Mucosa of descending colon (tissue), 3 donors: Measurements from ENCODE around the gene BORCS6. TPM values are rescaled to one million over a fixed set of nuclear protein-coding genes. Genes with fewer than 3 reads are reported as not detected.

ENCODE experiments used
- ATAC-seq: fragments of 200-7000 bp; cut with Tn5 transposase; one replicate; pipeline ENCODE4 v1.9.1; 2020; ENCODE audit warnings: mild to moderate bottlenecking, moderate library complexity
- DNase-seq, 3 donors: peaks; one replicate each; pipeline ENCODE4 v3.0.0-alpha.2; 2020
- H3K36me3 ChIP-seq: fragments of 200-600 bp; one replicate; pipeline ENCODE4 v1.8.0; 2021; ENCODE audit warnings: low read depth, mild to moderate bottlenecking
- H3K4me1 ChIP-seq: fragments of 200-600 bp; one replicate; pipeline ENCODE4 v1.8.0; 2021; ENCODE audit warnings: low read depth, mild to moderate bottlenecking
- H3K4me3 ChIP-seq: fragments of 200-600 bp; one replicate; pipeline ENCODE4 v1.8.0; 2021; ENCODE audit warnings: mild to moderate bottlenecking
- H3K9me3 ChIP-seq: fragments of 200-600 bp; one replicate; pipeline ENCODE4 v1.8.0; 2021; ENCODE audit warnings: mild to moderate bottlenecking
- intact Hi-C, 2 donors: fragments of 100-400 bp; cut with DNase I in 1 of 2; cut with micrococcal nuclease in 1 of 2; formaldehyde crosslinking; loops; one replicate each; pipeline versions ENCODE4 v1.11.0 to v1.11.1; 2022; cut with DNase I, micrococcal nuclease
- total RNA-seq, 3 donors: library from RNA; stranded (reverse); fragmentation: NEBNext Ultra II Directional in 2 of 3; extraction: Animal tissue kit (Norgen Biotek cat#: 25700) in 2 of 3; gene quantifications; one replicate each; pipeline versions ENCODE4 v1.2.1 to v1.2.4, GENCODE V29; 2021 to 2023
- TF ChIP-seq, protein P1 (sequence below): fragments of 200-600 bp; IDR thresholded peaks from one replicate; pipeline ENCODE4 v1.8.0; 2022; ENCODE audit warnings: antibody characterized with exemption, mild to moderate bottlenecking
- donor health status: DM: no; HTN: no; CAD: no; lungs with moderate emphysema.
- donor health status: DM: no; HTN: no; CAD: no.
- donor health status: DM: no; HTN: yes; CAD: no.

The BORCS6 gene
- total RNA-seq, 3 donors from 2014 or later: 10.5 to 11.4 (median 11.0) TPM

DNA sequence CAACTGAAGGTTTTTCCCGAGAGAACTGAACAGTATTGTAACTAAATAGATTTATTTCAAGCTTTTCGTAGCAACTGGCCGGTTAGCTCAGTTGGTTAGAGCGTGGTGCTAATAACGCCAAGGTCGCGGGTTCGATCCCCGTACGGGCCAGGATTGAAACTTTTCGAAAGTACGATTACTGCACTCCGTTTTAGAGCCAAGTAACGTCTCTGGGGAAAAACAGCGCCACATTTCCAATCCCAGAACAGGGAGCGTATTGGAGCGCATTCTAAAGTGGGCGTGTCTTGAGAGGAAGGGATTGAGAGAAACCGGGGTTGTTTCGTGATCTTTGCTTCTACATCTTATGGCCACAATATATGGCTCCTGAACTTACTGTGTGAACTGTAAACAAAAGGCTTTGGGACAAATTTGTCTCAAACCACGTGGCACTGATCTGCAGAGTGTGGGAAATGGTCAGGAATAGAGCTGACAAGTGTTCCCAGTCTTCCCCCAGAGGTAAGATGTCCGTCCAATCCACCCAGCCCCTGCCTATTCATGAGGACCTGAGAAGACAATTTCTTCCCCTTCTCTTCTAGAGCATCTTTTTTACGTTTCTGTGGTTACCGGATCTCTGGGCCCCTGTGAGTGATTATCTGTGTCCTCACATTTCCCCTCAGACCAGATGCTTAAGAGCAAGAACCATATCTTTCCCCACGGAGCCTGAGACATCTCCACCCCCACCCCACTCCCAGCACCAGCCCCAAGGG is 2.3 kb downstream of the BORCS6 start:
- Histone ChIP-seq H3K9me3 (no peaks in the 10 kb centered on the region), H3K4me1 (peaks cover 44% of the 10 kb centered on the region), H3K36me3 (peaks cover 10% of the 10 kb centered on the region), H3K4me3 (no peak overlapping the region)
- intact Hi-C loops: loop anchor here in 1 of 2 donors (2.0 kb wide), 1 partner anchor 35 kb away; no protein-coding TSS in a partner anchor
- TF ChIP-seq, protein P1, sequence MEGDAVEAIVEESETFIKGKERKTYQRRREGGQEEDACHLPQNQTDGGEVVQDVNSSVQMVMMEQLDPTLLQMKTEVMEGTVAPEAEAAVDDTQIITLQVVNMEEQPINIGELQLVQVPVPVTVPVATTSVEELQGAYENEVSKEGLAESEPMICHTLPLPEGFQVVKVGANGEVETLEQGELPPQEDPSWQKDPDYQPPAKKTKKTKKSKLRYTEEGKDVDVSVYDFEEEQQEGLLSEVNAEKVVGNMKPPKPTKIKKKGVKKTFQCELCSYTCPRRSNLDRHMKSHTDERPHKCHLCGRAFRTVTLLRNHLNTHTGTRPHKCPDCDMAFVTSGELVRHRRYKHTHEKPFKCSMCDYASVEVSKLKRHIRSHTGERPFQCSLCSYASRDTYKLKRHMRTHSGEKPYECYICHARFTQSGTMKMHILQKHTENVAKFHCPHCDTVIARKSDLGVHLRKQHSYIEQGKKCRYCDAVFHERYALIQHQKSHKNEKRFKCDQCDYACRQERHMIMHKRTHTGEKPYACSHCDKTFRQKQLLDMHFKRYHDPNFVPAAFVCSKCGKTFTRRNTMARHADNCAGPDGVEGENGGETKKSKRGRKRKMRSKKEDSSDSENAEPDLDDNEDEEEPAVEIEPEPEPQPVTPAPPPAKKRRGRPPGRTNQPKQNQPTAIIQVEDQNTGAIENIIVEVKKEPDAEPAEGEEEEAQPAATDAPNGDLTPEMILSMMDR: peak; percentile 3
- DNase-seq (peak; percentile 88 to 93 (median 92)), ATAC-seq (peak; percentile 49)

DNA sequence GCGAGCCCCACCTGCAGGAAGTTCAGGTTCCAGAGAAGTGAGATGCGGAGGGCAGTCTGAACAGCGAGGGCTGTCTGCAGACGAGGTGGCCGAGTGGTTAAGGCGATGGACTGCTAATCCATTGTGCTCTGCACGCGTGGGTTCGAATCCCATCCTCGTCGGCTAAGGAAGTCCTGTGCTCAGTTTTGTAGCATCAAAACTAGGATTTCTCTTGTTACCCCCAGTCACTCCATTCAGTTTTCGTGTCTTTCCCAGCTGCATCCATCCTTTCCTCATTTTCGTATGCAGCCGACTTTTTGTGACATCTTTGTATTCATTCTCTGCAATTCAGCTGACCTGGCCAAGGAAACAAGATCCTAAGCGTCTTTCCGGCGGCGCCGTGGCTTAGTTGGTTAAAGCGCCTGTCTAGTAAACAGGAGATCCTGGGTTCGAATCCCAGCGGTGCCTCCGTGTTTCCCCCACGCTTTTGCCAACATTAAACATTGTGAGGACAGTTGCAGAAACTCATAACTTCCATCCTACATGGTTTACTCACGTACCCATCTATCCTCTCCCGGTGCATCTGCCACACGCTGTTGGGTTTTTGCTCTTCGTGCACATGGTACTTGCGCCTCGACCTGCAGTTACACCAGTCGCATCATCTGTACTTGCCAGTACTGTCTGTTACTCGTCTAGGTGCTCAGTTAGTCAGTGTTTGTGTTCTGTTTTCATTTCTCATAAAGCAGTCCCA is 3.0 kb downstream of the BORCS6 start:
- intact Hi-C loops: loop anchor here in 1 of 2 donors (2.0 kb wide), 1 partner anchor 36 kb away; no protein-coding TSS in a partner anchor
- Histone ChIP-seq H3K9me3 (no peaks in the 10 kb centered on the region), H3K4me1 (peaks cover 36% of the 10 kb centered on the region), H3K36me3 (peaks cover 10% of the 10 kb centered on the region), H3K4me3 (peak overlapping the region; percentile 30)
- ATAC-seq (peak; percentile 64), DNase-seq (peak; percentile 94 to 98 (median 95))
- TF ChIP-seq, protein P1: no peak

DNA sequence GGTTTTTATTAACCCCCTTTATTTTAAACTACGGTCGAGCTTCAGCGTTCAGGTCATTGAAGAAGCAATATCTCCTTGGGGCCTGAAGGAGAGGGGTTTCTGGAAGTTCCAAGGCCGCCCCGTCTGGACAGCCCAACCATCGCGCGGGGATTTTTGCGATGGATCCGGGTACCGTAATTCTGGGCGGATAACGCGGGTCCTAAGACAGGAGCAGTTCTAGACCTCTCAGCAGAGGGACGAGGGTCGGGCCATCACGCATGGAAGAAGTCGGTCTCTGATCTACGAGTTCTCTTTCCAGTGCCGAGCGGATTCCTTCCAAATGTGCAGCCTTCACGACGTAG is 3.6 kb downstream of the BORCS6 start:
- intact Hi-C loops: loop anchor here in 1 of 2 donors (2.0 kb wide), 1 partner anchor 36 kb away; no protein-coding TSS in a partner anchor
- ATAC-seq: no peak

DNA sequence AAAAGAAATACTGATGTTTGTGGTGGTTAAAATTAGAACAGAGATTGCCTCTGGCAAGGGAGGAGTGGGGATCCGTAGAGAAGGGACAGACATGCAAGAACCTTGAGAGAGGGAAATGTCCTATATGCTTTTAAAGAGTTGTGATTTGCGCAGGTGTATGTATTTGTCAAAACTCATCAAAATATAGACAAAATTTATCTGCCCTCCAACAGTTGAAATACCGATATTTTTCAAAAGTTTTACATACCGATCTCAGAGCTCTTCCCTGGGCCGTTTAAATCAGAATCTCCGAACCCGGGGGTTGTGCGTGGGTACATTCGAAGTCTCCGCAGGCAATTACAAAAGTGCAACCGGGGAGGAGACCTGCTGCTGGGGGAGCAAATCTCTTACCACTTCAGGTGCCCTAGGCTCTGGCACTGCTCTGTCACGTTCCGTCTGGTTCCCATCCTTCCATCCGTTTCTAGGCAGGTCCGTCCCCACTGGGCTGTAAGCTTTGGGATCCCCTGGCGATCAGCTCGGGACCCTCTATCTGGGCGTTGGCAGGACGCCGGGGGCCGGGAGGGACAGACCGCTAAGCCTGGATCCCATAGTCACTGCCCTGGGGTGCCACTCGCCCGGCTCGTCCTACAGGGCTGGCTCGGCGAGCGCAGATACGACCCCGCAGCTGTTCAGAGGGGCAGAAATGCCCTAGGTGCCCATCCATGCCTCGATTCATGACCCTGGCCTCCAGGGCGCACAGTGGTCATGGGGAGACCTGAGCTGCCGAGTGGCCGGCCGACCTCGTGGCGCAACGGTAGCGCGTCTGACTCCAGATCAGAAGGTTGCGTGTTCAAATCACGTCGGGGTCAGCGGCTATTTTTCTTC is 4.2 kb downstream of the BORCS6 start:
- TF ChIP-seq, protein P1: no peak
- Histone ChIP-seq H3K9me3 (no peaks in the 10 kb centered on the region), H3K4me1 (peaks cover 26% of the 10 kb centered on the region), H3K4me3 (peak overlapping the region; percentile 30), H3K36me3 (peaks cover 10% of the 10 kb centered on the region)
- intact Hi-C loops: loop anchor here in 1 of 2 donors (2.0 kb wide), 1 partner anchor 37 kb away; no protein-coding TSS in a partner anchor
- DNase-seq: peak; percentile 91 to 94 (median 92)
- ATAC-seq: peak; percentile 32

More for the DNA sequence above, 3.6 kb downstream of the BORCS6 start:
- TF ChIP-seq, protein P1: no peak
- Histone ChIP-seq H3K36me3 (peaks cover 10% of the 10 kb centered on the region), H3K4me3 (peak overlapping the region; percentile 30), H3K9me3 (no peaks in the 10 kb centered on the region), H3K4me1 (peaks cover 32% of the 10 kb centered on the region)
- DNase-seq: no peak
